WTC11 (cell line): ENCODE data around the gene STOX2. TPM values are rescaled to one million over a fixed set of nuclear protein-coding genes. Genes with fewer than 3 reads are reported as not detected.
A peak's percentile ranks its signal among the peaks of the same experiment; 100 is the strongest.

ENCODE experiments used
- ATAC-seq: fragments of 200-7000 bp; cut with Tn5 transposase; 2 replicates; pipeline ENCODE4 v1.10.0; 2021; ENCODE audit warnings: mild to moderate bottlenecking, moderate library complexity
- CTCF ChIA-PET: fragments of 300-600 bp; sonication (Branson Sonifier 250); formaldehyde crosslinking; loops from one replicate; lab custom pipeline; 2021; ENCODE audit warnings: antibody characterized with exemption; lab: Charles Lee
- POLR2A ChIA-PET: fragments of 350-600 bp; sonication (Branson Sonifier 250); formaldehyde crosslinking; loops from one replicate; lab custom pipeline; 2021; ENCODE audit warnings: antibody characterized with exemption; lab: Charles Lee
- DNase-seq: peaks from one replicate; pipeline ENCODE4 v3.0.0; 2021; ENCODE audit warnings: low spot score
- H3K27ac Mint-ChIP-seq: 2 replicates; pipeline ENCODE4 v1.8.0; 2021; ENCODE audit warnings: mixed read lengths
- H3K27me3 Mint-ChIP-seq: 2 replicates; pipeline ENCODE4 v1.8.0; 2021; ENCODE audit warnings: low read depth, mild to moderate bottlenecking, moderate library complexity, mixed read lengths
- H3K36me3 Mint-ChIP-seq: 2 replicates; pipeline ENCODE4 v1.8.0; 2021; ENCODE audit warnings: mixed read lengths
- H3K4me1 Mint-ChIP-seq: 2 replicates; pipeline ENCODE4 v1.8.0; 2022; ENCODE audit warnings: mixed read lengths
- H3K4me3 Mint-ChIP-seq: 2 replicates; pipeline ENCODE4 v1.8.0; 2021; ENCODE audit warnings: mild to moderate bottlenecking, moderate library complexity, mixed read lengths
- H3K9me3 Mint-ChIP-seq: 2 replicates; pipeline ENCODE4 v1.8.0; 2021; ENCODE audit warnings: mixed read lengths
- ATF1 ChIP-seq: sonication (generic); formaldehyde crosslinking; IDR thresholded peaks from 2 replicates; pipeline ENCODE4 v1.8.1; 2023; ENCODE audit warnings: mild to moderate bottlenecking, moderate library complexity, missing genetic modification reagents
- ATF6 ChIP-seq: sonication (generic); formaldehyde crosslinking; IDR thresholded peaks from 2 replicates; pipeline ENCODE4 v1.8.1; 2023; ENCODE audit warnings: mild to moderate bottlenecking, missing genetic modification reagents
- E2F1 ChIP-seq: sonication (generic); formaldehyde crosslinking; IDR thresholded peaks from 2 replicates; pipeline ENCODE4 v1.8.0; 2022; ENCODE audit warnings: mild to moderate bottlenecking, missing genetic modification reagents
- FOXJ3 ChIP-seq: sonication (generic); formaldehyde crosslinking; IDR thresholded peaks from 2 replicates; pipeline ENCODE4 v1.9.0; 2021; ENCODE audit warnings: missing genetic modification reagents, mild to moderate bottlenecking, borderline replicate concordance
- FOXP1 ChIP-seq: sonication (generic); formaldehyde crosslinking; IDR thresholded peaks from 2 replicates; pipeline ENCODE4 v1.8.0; 2022; ENCODE audit warnings: missing genetic modification reagents, mild to moderate bottlenecking, moderate library complexity, borderline replicate concordance
- JUN ChIP-seq: sonication (generic); formaldehyde crosslinking; IDR thresholded peaks from 2 replicates; pipeline ENCODE4 v1.8.0; 2023; ENCODE audit warnings: mild to moderate bottlenecking, missing genetic modification reagents
- MAX ChIP-seq: sonication (generic); formaldehyde crosslinking; IDR thresholded peaks from 2 replicates; pipeline ENCODE4 v1.8.0; 2022; ENCODE audit warnings: mild to moderate bottlenecking, missing genetic modification reagents
- MXD4 ChIP-seq: fragments of 250-450 bp; sonication (Bioruptor Pico); IDR thresholded peaks from 2 replicates; pipeline ENCODE4 v1.8.0; 2021; ENCODE audit warnings: mild to moderate bottlenecking, moderate library complexity, borderline replicate concordance
- NR2C2 ChIP-seq: sonication (generic); formaldehyde crosslinking; IDR thresholded peaks from 2 replicates; pipeline ENCODE4 v1.8.0; 2022; ENCODE audit warnings: mild to moderate bottlenecking, missing genetic modification reagents
- SMAD3 ChIP-seq: sonication (generic); formaldehyde crosslinking; IDR thresholded peaks from 2 replicates; pipeline ENCODE4 v1.8.0; 2022; ENCODE audit warnings: missing genetic modification reagents, mild to moderate bottlenecking, borderline replicate concordance
- STAT6 ChIP-seq: sonication (generic); formaldehyde crosslinking; conservative IDR thresholded peaks from 2 replicates; pipeline ENCODE4 v1.8.1; 2023; ENCODE audit warnings: mild to moderate bottlenecking, low read depth, missing genetic modification reagents, moderate library complexity
- TP53 ChIP-seq: sonication (generic); formaldehyde crosslinking; IDR thresholded peaks from 2 replicates; pipeline ENCODE4 v1.8.1; 2023; ENCODE audit warnings: mild to moderate bottlenecking, missing genetic modification reagents
- USF1 ChIP-seq: sonication (generic); formaldehyde crosslinking; IDR thresholded peaks from 2 replicates; pipeline ENCODE4 v1.8.0; 2022; ENCODE audit warnings: mild to moderate bottlenecking, missing genetic modification reagents
- ZBTB43 ChIP-seq: sonication (generic); formaldehyde crosslinking; IDR thresholded peaks from 2 replicates; pipeline ENCODE4 v1.8.1; 2023; ENCODE audit warnings: mild to moderate bottlenecking, missing genetic modification reagents
- ZNF138 ChIP-seq: sonication (generic); formaldehyde crosslinking; conservative IDR thresholded peaks from 2 replicates; pipeline ENCODE4 v1.8.1; 2022; ENCODE audit warnings: mild to moderate bottlenecking, moderate library complexity, missing genetic modification reagents
- ZNF219 ChIP-seq: sonication (generic); formaldehyde crosslinking; IDR thresholded peaks from 2 replicates; pipeline ENCODE4 v1.8.0; 2023; ENCODE audit warnings: missing genetic modification reagents, mild to moderate bottlenecking, borderline replicate concordance
- ZNF416 ChIP-seq: fragments of 250-450 bp; sonication (Bioruptor Pico); IDR thresholded peaks from 2 replicates; pipeline ENCODE4 v1.9.0; 2021; ENCODE audit warnings: mild to moderate bottlenecking, inconsistent platforms
- ZSCAN18 ChIP-seq: fragments of 250-450 bp; sonication (Bioruptor Pico); IDR thresholded peaks from 2 replicates; pipeline ENCODE4 v2.1.2; 2022; ENCODE audit warnings: mild to moderate bottlenecking, moderate library complexity
- total RNA-seq: library from RNA; stranded (reverse); gene quantifications from 3 replicates; pipeline ENCODE4 v1.2.3, GENCODE V29; 2021

STOX2 gene
- total RNA-seq, 1 experiment from 2014 or later, result 31.6 TPM

- POLR2A ChIA-PET, result interaction anchor here (0.6 to 0.8 kb wide), 2 partner anchors 9 to 399 kb away, joined by 3 read pairs; no protein-coding TSS in a partner anchor
These were observed 156.5 kb downstream of the STOX2 start for GRCh38 chr4:184061582-184061981.

GRCh38 chr4:184062769-184063168 lies 157.7 kb downstream of the STOX2 start:
- ChIA-PET POLR2A (no interaction called here), CTCF (no interaction called here)
- H3K36me3 Mint-ChIP-seq, result no peaks in the 10 kb centered on the region
- H3K4me3 Mint-ChIP-seq, result no peak overlapping the region
- H3K9me3 Mint-ChIP-seq, result no peaks in the 10 kb centered on the region
- H3K27ac Mint-ChIP-seq, result no peak overlapping the region
- ATAC-seq, result no peak
- H3K4me1 Mint-ChIP-seq, result peaks cover 10% of the 10 kb centered on the region; the same call in 1 of the 2 replicates
- H3K27me3 Mint-ChIP-seq, result no peaks in the 10 kb centered on the region
- no peak for DNase-seq
- TF ChIP-seq ZNF416 (CRISPR knock-in tag), result no peak
- TF ChIP-seq ZBTB43 (CRISPR knock-in tag), result no peak
- TF ChIP-seq NR2C2, result no peak
- TF ChIP-seq E2F1, result no peak
- TF ChIP-seq ZSCAN18, result no peak
- TF ChIP-seq SMAD3 (CRISPR knock-in tag), result no peak
- TF ChIP-seq ZNF138, result no peak

More at GRCh38 chr4:184061582-184061981, 156.5 kb downstream of the STOX2 start:
- Mint-ChIP-seq H3K4me1 (peaks cover 18% of the 10 kb centered on the region), H3K36me3 (no peaks in the 10 kb centered on the region), H3K27ac (no peak overlapping the region), H3K9me3 (no peaks in the 10 kb centered on the region), H3K4me3 (no peak overlapping the region), H3K27me3 (no peaks in the 10 kb centered on the region; the same call in 1 of the 2 replicates)
- DNase-seq (peak; percentile 26), ATAC-seq (peak; percentile 84)
- TF ChIP-seq JUN (CRISPR knock-in tag) (no peak), FOXJ3 (no peak), FOXP1 (CRISPR knock-in tag) (no peak), ZNF219 (no peak), ZNF138 (no peak), USF1 (CRISPR knock-in tag) (no peak), TP53 (CRISPR knock-in tag) (no peak), MAX (CRISPR knock-in tag) (no peak), MXD4 (CRISPR knock-in tag) (no peak), ATF1 (CRISPR knock-in tag) (no peak), ATF6 (CRISPR knock-in tag) (no peak), STAT6 (no peak)
- CTCF ChIA-PET, result no interaction called here
